Neuronal stem cell (in vitro differentiated cells): Measurements from ENCODE around the gene IRF2.

Experiments used
- DNase-seq: peaks from one replicate; pipeline ENCODE4 v3.0.0-alpha.2; 2013; ENCODE audit warnings: low spot score
- H2AFZ ChIP-seq: one replicate; pipeline ENCODE4 v1.6.1; 2013; ENCODE audit warnings: mild to moderate bottlenecking, low read length, inconsistent platforms
- H2AK5ac ChIP-seq: 2 replicates; pipeline ENCODE4 v1.6.1; 2013; ENCODE audit warnings: low read depth, mild to moderate bottlenecking, inconsistent platforms, low read length, moderate library complexity, mixed read lengths
- H2BK120ac ChIP-seq: 2 replicates; pipeline ENCODE4 v1.6.1; 2013; ENCODE audit warnings: low read depth, mild to moderate bottlenecking, inconsistent platforms, low read length, moderate library complexity, mixed read lengths
- H2BK12ac ChIP-seq: one replicate; pipeline ENCODE4 v1.6.1; 2013; ENCODE audit warnings: low read length, inconsistent platforms
- H2BK15ac ChIP-seq: 2 replicates; pipeline ENCODE4 v1.6.1; 2013; ENCODE audit warnings: mild to moderate bottlenecking, low read length, inconsistent platforms, mixed read lengths
- H2BK5ac ChIP-seq: one replicate; pipeline ENCODE4 v1.6.1; 2013; ENCODE audit warnings: inconsistent platforms, mild to moderate bottlenecking, low read length, moderate library complexity
- H3K14ac ChIP-seq: one replicate; pipeline ENCODE4 v1.6.1; 2013; ENCODE audit warnings: low read length, inconsistent platforms
- H3K18ac ChIP-seq: 2 replicates; pipeline ENCODE4 v1.6.1; 2013; ENCODE audit warnings: low read length, inconsistent platforms
- H3K23ac ChIP-seq: 2 replicates; pipeline ENCODE4 v1.6.1; 2013; ENCODE audit warnings: low read depth, mild to moderate bottlenecking, mixed read lengths, low read length, inconsistent platforms; ENCODE audit not compliant: poor library complexity
- H3K27ac ChIP-seq: replicated peaks from 3 replicates; pipeline ENCODE4 v1.5.1; 2013; ENCODE audit warnings: low read length, inconsistent platforms
- H3K27me3 ChIP-seq, 3 experiments: 2 replicates each; pipeline ENCODE4 v1.6.1; 2013; ENCODE audit warnings: low read length in 3 of 3, mild to moderate bottlenecking in 2 of 3, inconsistent platforms in 1 of 3, low read depth in 1 of 3, mixed read lengths in 1 of 3, moderate library complexity in 1 of 3; ENCODE audit not compliant: control insufficient read depth in 3 of 3, insufficient read depth in 3 of 3
- H3K36me3 ChIP-seq, 2 donors: replicated peaks in 1 of 2; 2 replicates each; pipeline ENCODE4 v1.6.1; 2013; ENCODE audit warnings: low read length in 2 of 2; ENCODE audit not compliant: control insufficient read depth in 2 of 2, insufficient read depth in 2 of 2
- H3K4ac ChIP-seq: 2 replicates; pipeline ENCODE4 v1.6.1; 2013; ENCODE audit warnings: inconsistent platforms, mild to moderate bottlenecking, low read length, moderate library complexity
- H3K4me1 ChIP-seq, 2 donors: 1 replicate in 1 of 2; 2 replicates in 1 of 2; pipeline ENCODE4 v1.6.1; 2013; ENCODE audit warnings: low read length in 2 of 2, low read depth in 1 of 2; ENCODE audit not compliant: control insufficient read depth in 2 of 2, insufficient read depth in 1 of 2
- H3K4me2 ChIP-seq: one replicate; pipeline ENCODE4 v1.6.1; 2013; ENCODE audit warnings: mild to moderate bottlenecking, low read length, inconsistent platforms; ENCODE audit not compliant: insufficient read depth, poor library complexity, severe bottlenecking
- H3K4me3 ChIP-seq, 2 donors: 2 replicates each; pipeline ENCODE4 v1.5.1; 2013; ENCODE audit warnings: low read length in 2 of 2, mild to moderate bottlenecking in 2 of 2, inconsistent platforms in 1 of 2, moderate library complexity in 1 of 2
- H3K79me1 ChIP-seq: one replicate; pipeline ENCODE4 v1.6.1; 2013; ENCODE audit warnings: low read depth, mild to moderate bottlenecking, inconsistent platforms, low read length, moderate library complexity
- H3K9ac ChIP-seq: one replicate; pipeline ENCODE4 v1.6.1; 2013; ENCODE audit warnings: mild to moderate bottlenecking, low read depth, low read length, inconsistent platforms; ENCODE audit not compliant: poor library complexity
- H3K9me3 ChIP-seq, 2 donors: replicated peaks in 1 of 2; 2 replicates each; pipeline versions ENCODE3 to v1.6.1; 2013; ENCODE audit warnings: low read length in 2 of 2, mild to moderate bottlenecking in 2 of 2, inconsistent platforms in 1 of 2, low read depth in 1 of 2, mixed read lengths in 1 of 2, moderate library complexity in 1 of 2; ENCODE audit not compliant: control insufficient read depth in 2 of 2, insufficient read depth in 1 of 2
- H4K8ac ChIP-seq: one replicate; pipeline ENCODE4 v1.6.1; 2013; ENCODE audit warnings: low read depth, mild to moderate bottlenecking, inconsistent platforms, low read length, moderate library complexity
- H4K91ac ChIP-seq: one replicate; pipeline ENCODE4 v1.6.1; 2013; ENCODE audit warnings: low read length, low read depth, mild to moderate bottlenecking, inconsistent platforms; ENCODE audit not compliant: poor library complexity
- WGBS, 2 donors: extraction: QIAGEN DNeasy Blood & Tissue Kit; methylation state at CpG; one replicate each; pipeline ENCODE4 v1.1.7; 2013; ENCODE audit warnings: missing lambda C conversion rate in 2 of 2, mixed read lengths in 1 of 2; ENCODE audit not compliant: insufficient read length in 2 of 2, insufficient replicate concordance in 1 of 2; ENCODE audit errors: extremely low coverage in 2 of 2; 5-methylcytosine and 5-hydroxymethylcytosine counted together

Gene IRF2

GRCh38 chr4:184413261-184414046 lies 60.9 kb downstream of the IRF2 start:
- H3K4me1 ChIP-seq = peaks cover under 1 to 6% of the 10 kb centered on the region in 2 donors
- no peak overlapping the region for H2BK120ac ChIP-seq
- no peak overlapping the region for H2BK5ac ChIP-seq
- H3K4ac ChIP-seq = no peak overlapping the region
- no peak for DNase-seq
- H4K8ac ChIP-seq = no peak overlapping the region
- peaks cover 6 to 61% of the 10 kb centered on the region in 2 donors for H3K36me3 ChIP-seq
- no peak overlapping the region for H3K14ac ChIP-seq
- H2BK15ac ChIP-seq = no peak overlapping the region
- H3K4me3 ChIP-seq = no peak overlapping the region
- H2AFZ ChIP-seq = no peak overlapping the region
- H3K9ac ChIP-seq = no peak overlapping the region
- no peak overlapping the region for H2AK5ac ChIP-seq
- H3K4me2 ChIP-seq = no peak overlapping the region
- no peak overlapping the region for H4K91ac ChIP-seq
- peak overlapping the region; percentile 63 for H3K23ac ChIP-seq
- H3K9me3 ChIP-seq = no peaks in the 10 kb centered on the region
- no peaks in the 10 kb centered on the region for H3K27me3 ChIP-seq
- no peaks in the 10 kb centered on the region for H3K79me1 ChIP-seq
- H3K27ac ChIP-seq = no peak overlapping the region
- H3K18ac ChIP-seq = no peak overlapping the region
- WGBS, 2 donors = no CpG with 5 or more reads among the region's 13 CpGs
- H2BK12ac ChIP-seq = no peak overlapping the region

GRCh38 chr4:184410748-184411147 lies 63.6 kb downstream of the IRF2 start:
- no peak for DNase-seq
- Histone ChIP-seq H3K36me3 (peaks cover 2 to 52% of the 10 kb centered on the region in 2 donors), H3K23ac (no peak overlapping the region), H3K27ac (no peak overlapping the region), H3K9ac (no peak overlapping the region), H3K4ac (no peak overlapping the region), H2AFZ (no peak overlapping the region), H3K27me3 (no peaks in the 10 kb centered on the region), H2BK120ac (no peak overlapping the region), H4K8ac (no peak overlapping the region), H3K79me1 (no peaks in the 10 kb centered on the region), H4K91ac (no peak overlapping the region), H2BK15ac (no peak overlapping the region), H2BK5ac (no peak overlapping the region), H3K18ac (no peak overlapping the region), H3K4me3 (no peak overlapping the region), H2AK5ac (no peak overlapping the region), H3K9me3 (no peaks in the 10 kb centered on the region), H2BK12ac (no peak overlapping the region), H3K4me1 (peaks cover 16% of the 10 kb centered on the region in 2 donors), H3K14ac (no peak overlapping the region), H3K4me2 (no peak overlapping the region)
- no CpG with 5 or more reads among the region's 6 CpGs for WGBS, 2 donors

GRCh38 chr4:184409911-184410692 lies 64.2 kb downstream of the IRF2 start:
- no peak overlapping the region for H3K27ac ChIP-seq
- H3K4ac ChIP-seq = no peak overlapping the region
- no peak overlapping the region for H3K23ac ChIP-seq
- no peak overlapping the region for H4K8ac ChIP-seq
- peaks cover 2 to 52% of the 10 kb centered on the region in 2 donors for H3K36me3 ChIP-seq
- H3K14ac ChIP-seq = no peak overlapping the region
- H3K18ac ChIP-seq = peak overlapping the region; percentile 5
- H3K27me3 ChIP-seq = no peaks in the 10 kb centered on the region
- H3K9me3 ChIP-seq = no peaks in the 10 kb centered on the region
- H2AK5ac ChIP-seq = no peak overlapping the region
- H3K4me2 ChIP-seq = no peak overlapping the region
- H2BK120ac ChIP-seq = no peak overlapping the region
- no peak for DNase-seq
- H2BK12ac ChIP-seq = no peak overlapping the region
- peaks cover 16% of the 10 kb centered on the region in 2 donors for H3K4me1 ChIP-seq
- WGBS, 2 donors = no CpG with 5 or more reads among the region's 12 CpGs
- no peak overlapping the region for H2BK15ac ChIP-seq
- H2BK5ac ChIP-seq = no peak overlapping the region
- H3K79me1 ChIP-seq = no peaks in the 10 kb centered on the region
- H3K4me3 ChIP-seq = no peak overlapping the region
- no peak overlapping the region for H3K9ac ChIP-seq
- H4K91ac ChIP-seq = no peak overlapping the region
- H2AFZ ChIP-seq = no peak overlapping the region

GRCh38 chr4:184409502-184409901 lies 64.8 kb downstream of the IRF2 start:
- Histone ChIP-seq H3K36me3 (peaks cover 2 to 51% of the 10 kb centered on the region in 2 donors), H3K9ac (no peak overlapping the region), H2BK15ac (no peak overlapping the region), H3K9me3 (no peaks in the 10 kb centered on the region), H3K27ac (no peak overlapping the region), H3K4me2 (no peak overlapping the region), H3K79me1 (no peaks in the 10 kb centered on the region), H3K4me3 (no peak overlapping the region), H2BK120ac (no peak overlapping the region), H2BK12ac (no peak overlapping the region), H3K23ac (no peak overlapping the region), H2AFZ (no peak overlapping the region), H3K14ac (no peak overlapping the region), H3K4ac (no peak overlapping the region), H3K18ac (no peak overlapping the region), H2BK5ac (no peak overlapping the region), H3K4me1 (peaks cover 16% of the 10 kb centered on the region in 2 donors), H2AK5ac (no peak overlapping the region), H3K27me3 (no peaks in the 10 kb centered on the region), H4K8ac (no peak overlapping the region), H4K91ac (no peak overlapping the region)
- DNase-seq = no peak
- no CpG with 5 or more reads among the region's 9 CpGs for WGBS, 2 donors
